Right kidney (tissue), 9 donors: ENCODE data around the gene MYL2.
A peak's percentile ranks its signal among the peaks of the same experiment; 100 is the strongest.
"Not testable (repeated sequence)": the region's sequence is repeated elsewhere in the genome, so short reads cannot be mapped to it uniquely, and the experiment has no call there.

Experiments
- DNase-seq: peaks from one replicate; pipeline ENCODE4 v3.0.0-alpha.2; 2016
- long read RNA-seq, 8 donors: transcript quantifications; one replicate each; lab custom pipeline, GENCODE V29; 2026

MYL2 gene, protein sequence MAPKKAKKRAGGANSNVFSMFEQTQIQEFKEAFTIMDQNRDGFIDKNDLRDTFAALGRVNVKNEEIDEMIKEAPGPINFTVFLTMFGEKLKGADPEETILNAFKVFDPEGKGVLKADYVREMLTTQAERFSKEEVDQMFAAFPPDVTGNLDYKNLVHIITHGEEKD
- long read RNA-seq, donor 1, result 0 reads
- long read RNA-seq, donor 2, result 0 reads
- long read RNA-seq, donor 3, transcript MYL2-201 (7 exons, 807 nt), result major isoform, 7 of 7 reads
- long read RNA-seq, donor 3, partial matches to known transcripts, result 0 of 7 reads
- long read RNA-seq, donor 3, other reads (novel, unspliced or antisense), result 0 of 7 reads
- long read RNA-seq, donor 4, result 0 reads
- long read RNA-seq, donor 5, result 0 reads
- long read RNA-seq, donor 6, result 0 reads
- long read RNA-seq, donor 7, transcript MYL2-201 (7 exons, 807 nt), result major isoform, 5 of 6 reads
- long read RNA-seq, donor 7, partial matches to known transcripts, result 0 of 6 reads
- long read RNA-seq, donor 7, other reads (novel, unspliced or antisense), result 0 of 6 reads
- long read RNA-seq, donor 8, result 0 reads

GRCh38 chr12:110920324-110920910 lies at the start of gene MYL2:
MYL2 (minus strand) TSS chr12:110920579; CDS start chr12:110920529, 50 bp downstream.
- DNase-seq, result no peak

- DNase-seq, result no peak
These were observed 45.8 kb upstream of the MYL2 start for GRCh38 chr12:110966081-110966760.

DNA sequence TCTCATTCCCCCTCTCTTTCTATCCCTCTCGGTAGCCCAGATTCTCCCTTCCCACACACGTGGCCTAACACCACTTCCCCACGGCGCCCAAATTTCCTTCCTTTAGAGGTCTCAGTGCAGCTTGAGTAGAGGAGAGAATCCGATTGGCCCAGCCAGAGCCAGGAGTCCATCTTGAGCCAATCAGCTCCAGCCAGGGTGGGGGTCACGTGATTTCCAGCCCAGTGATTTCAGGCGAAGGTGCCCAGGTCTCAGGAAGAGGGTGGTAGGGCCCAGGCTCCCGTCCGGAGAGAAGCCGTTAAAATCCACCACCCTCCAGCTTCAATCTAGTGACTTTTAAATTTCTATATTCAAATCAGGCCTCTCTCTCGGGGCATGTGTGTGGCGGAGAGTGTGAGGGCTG lies 45.2 kb upstream of the MYL2 start:
- DNase-seq, result no peak

- no peak for DNase-seq
These were observed 40.4 kb upstream of the MYL2 start for GRCh38 chr12:110960795-110961194.

DNA sequence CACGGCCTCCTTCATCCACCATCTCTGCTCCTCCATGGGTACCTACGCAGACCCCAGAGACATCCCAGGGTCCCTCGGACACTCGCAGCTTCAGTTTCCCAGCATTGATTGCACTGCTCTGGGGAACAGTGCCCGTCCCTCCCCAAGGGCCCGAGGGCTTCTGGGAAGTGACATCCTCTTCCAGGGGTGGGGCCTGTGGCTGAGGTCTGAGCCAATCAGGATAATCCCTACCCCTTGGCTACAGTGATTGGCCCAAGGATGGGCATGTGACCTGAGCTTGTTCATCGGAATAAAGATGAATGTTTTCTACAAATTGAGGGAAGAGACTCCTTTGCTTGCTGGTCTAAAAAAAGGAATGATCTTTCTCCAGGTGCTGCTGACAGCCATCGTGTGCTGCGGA lies 37.3 kb upstream of the MYL2 start:
- DNase-seq, result no peak

GRCh38 chr12:110957159-110957558 lies 36.8 kb upstream of the MYL2 start:
- no peak for DNase-seq

- not testable (repeated sequence) for DNase-seq
These were observed 30.5 kb upstream of the MYL2 start for GRCh38 chr12:110950867-110951266.

- DNase-seq, result not testable (repeated sequence)
These were observed 30.1 kb upstream of the MYL2 start for GRCh38 chr12:110950466-110950865.

DNA sequence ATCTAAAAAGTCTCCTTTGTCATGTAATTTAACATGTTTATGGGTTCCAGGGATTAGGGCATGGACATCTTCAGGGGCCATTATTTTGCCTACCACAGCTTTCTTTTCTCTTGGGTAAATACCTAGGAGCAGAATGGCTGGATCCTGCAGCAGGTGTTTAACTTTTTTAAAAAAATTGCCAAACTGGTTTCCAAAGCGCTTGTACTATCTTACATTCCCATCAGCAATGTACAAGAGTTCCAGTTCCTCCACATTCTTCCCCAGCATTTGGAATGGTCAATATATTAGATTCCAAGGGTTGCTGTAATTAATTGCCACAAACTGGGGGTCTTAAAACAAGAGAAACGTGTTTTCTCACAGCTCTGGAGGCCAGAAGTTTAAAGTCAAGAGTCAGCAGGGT lies 27.7 kb upstream of the MYL2 start:
- DNase-seq, result no peak

DNA sequence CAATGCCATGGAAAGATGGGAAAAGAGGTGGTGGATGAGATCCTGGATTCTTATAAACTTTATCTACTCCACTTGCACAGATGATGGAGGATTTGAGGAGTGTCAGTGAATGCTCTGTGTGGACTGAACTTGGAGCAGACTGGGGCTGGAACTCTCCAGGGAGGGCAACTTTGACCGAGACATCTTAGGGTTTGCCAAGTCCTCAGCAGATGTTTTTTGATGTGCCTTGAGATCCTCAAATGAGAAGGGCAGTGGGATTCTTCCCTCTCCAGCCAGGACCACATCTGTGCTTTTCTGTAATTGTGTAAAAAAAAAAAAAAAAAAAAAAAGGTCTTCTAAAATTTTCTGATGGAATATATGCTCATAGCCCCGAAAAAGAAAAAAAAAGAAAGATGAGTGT lies 23.0 kb upstream of the MYL2 start:
- no peak for DNase-seq

- DNase-seq, result no peak
These were observed 21.0 kb upstream of the MYL2 start for GRCh38 chr12:110941391-110941790.

GRCh38 chr12:110940933-110941332 lies 20.6 kb upstream of the MYL2 start:
- no peak for DNase-seq

- no peak for DNase-seq
These were observed 19.9 kb upstream of the MYL2 start for GRCh38 chr12:110940296-110940695.

DNA sequence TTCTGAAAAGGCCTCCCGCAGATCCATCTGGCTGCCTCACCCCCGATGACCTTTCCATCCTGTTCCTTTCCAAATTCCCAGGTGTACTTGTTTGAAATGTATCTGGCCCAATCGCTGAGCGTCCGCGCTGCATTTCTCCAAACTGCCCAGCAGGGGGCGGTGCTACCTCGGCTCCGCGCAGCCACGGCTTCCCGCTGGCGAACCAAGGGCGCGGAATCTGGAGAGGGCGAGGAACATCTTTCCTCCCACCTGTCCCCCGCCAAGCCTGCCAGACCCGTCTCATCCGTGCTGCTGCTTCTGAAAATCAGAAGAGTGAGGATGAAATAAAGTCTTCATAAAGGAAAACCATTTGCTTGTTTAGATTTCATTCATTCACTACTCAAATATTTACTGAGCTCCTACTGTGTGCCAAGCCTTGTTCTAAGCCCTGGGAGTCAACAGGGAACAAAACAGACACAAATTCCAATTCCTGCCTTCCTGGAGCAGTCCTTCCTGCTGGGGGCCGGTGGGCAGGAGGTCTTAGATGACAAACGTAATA lies 16.8 kb upstream of the MYL2 start:
- peak; percentile 59 for DNase-seq

DNA sequence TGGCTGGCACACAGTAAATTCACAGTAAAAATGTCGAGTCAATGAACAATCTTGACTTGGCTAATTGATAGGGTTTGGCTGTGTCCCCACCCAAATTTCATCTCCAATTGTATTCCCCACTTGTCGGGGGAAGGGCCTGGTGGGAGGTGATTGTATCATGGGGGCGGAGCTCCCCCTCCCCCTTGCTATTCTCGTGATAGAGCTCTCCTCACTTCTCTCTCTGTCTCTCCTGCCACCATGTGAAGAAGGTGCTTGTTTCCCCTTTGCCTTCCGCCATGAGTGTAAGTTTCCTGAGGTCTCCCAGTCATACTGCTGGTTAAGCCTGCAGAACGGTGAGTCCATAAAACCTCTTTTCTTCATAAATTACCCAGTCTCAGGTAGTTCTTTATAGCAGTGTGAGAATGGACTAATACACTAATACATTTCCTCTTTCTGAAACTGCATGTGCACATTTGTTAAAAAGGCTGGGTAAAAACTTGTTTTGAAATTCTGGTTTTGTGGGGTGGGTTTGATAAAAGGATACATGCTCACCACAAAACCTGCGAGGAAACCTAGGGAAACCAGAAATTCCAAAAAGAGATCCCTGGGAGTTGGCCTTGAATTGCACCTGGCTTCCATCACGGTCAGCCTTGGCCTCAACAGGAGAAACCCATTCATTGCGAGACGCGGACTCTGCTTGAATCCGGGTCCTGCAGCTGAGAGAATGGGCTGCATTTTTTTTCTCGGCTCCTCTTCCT lies 16.2 kb upstream of the MYL2 start:
- no peak for DNase-seq

- DNase-seq, result no peak
These were observed 15.2 kb upstream of the MYL2 start for GRCh38 chr12:110935588-110935987.

- no peak for DNase-seq
These were observed 13.9 kb upstream of the MYL2 start for GRCh38 chr12:110934093-110934852.

GRCh38 chr12:110933326-110933974 lies 13.1 kb upstream of the MYL2 start:
- DNase-seq, result no peak

DNA sequence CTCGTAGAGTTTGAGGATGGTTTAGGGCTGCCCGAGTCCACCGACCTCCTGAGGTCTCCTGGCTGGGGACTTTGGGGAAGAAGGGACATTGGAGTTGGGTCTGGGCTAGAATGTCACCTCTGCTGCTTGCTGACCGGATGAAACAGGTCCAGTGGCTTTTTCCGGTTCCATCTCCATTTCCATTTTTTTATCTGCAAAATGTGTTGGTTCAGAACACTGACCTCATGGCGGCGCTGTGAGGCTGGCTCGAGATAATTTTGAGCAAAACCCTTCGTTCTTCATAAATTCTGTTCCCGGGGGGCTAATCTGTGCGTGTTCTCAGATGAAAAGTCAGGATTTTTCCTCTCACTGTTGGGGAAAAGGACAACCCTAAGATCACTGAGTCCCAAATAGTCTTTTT lies 11.7 kb upstream of the MYL2 start:
- DNase-seq, result no peak

- no peak for DNase-seq
These were observed 10.9 kb upstream of the MYL2 start for GRCh38 chr12:110931315-110931728.
